GM21529 (cell line): ENCODE measurements around the gene ARHGAP21.

Experiments used
- ATAC-seq: cut with Tn5 transposase; IDR thresholded peaks from one replicate; pipeline ENCODE4 v1.9.1; 2021; ENCODE audit not compliant: unreplicated experiment

Gene ARHGAP21

DNA sequence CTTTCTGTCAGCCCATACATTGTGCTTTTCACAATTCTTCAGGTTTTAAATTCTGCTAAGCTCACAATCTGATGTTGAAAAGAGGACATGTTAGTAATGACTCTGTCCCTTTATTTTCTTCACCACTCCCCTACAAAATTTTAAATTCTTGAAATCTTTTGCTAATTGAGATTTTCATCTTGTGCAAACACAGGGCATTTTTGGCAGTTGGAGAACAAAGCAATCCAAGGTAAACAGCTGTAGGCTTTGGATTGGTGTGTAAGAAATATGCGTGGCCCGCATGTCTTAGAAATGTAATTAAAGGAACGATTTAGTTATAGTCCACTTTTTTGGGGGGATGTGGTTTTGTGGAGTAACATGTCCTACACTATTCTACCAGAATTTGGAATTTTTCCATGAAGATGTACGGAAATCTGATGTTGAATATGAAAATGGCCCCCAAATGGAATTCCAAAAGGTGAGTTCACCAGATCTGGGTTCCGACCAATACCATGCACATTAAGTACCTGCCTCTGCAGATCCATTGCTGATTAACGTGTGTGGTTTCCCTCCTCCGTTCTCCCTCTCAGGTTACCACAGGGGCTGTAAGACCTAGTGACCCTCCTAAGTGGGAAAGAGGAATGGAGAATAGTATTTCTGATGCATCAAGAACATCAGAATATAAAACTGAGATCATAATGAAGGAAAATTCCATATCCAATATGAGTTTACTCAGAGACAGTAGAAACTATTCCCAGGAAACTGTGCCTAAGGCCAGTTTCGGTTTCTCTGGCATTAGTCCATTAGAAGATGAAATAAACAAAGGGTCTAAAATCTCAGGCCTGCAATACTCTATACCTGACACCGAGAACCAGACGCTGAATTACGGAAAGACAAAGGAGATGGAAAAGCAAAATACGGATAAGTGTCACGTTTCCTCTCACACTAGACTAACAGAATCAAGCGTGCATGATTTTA, 181.1 kb downstream of the ARHGAP21 start:
- no peak for ATAC-seq

DNA sequence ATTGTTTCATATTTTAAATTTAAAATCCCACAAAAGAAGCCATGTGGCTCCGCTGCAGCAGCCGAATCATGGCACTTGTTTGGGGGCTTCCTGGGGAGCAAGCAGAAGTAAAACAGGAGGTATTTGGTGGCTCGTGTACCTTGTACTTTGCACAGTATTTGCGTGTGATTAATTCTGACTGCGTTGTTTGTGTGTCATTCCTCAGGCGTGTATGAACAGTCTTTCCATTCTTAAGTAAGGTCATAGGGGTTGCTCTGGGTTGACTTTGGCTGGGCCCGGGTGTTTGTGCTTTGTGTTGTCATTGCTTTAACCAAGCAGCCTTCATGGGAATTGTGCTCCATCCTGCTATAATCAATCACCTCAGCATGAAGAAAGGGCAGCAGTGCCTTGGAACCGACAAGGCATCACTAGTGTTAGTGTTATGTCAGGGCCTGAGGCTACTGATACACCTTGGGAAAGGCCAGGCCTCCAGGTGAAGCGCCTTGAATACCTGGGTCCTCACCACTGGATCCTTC, 182.4 kb downstream of the ARHGAP21 start:
- no peak for ATAC-seq

DNA sequence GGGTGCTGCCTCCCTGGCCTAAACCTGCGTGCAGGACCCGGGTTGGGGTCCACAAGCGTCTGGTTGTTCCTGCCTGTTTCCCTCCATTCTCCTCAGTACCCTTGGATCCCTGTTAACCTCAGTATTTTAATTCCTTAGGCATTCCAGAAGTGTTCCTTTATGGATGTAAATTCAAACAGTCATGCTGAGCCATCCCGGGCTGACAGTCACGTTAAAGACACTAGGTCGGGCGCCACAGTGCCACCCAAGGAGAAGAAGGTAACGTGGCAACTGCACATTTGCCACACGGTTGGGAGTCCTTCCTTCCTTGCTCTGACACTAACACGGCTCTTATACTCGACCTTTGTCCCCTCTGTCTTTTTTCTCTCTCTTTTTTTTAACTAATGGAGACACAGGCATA, 187.1 kb downstream of the ARHGAP21 start:
- no peak for ATAC-seq

DNA sequence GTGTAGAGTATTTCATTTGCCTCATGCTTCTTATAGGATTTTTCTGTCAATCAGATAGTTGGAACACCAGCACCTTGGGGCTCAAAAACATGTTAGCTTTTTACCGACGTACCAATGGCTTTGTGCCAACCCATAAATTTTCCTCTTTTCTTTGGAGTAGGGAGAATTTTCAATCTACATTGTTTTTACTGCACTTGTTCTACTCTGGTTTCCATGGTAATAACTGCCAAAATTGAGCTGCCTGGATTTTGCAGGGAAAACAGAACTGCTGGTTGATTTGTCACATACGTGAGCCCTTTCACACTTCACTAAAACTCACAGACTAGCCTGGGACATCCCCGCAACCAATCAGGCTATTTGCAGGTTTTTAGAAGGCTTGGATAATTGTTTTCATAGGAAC, 189.7 kb downstream of the ARHGAP21 start:
- ATAC-seq: no peak
